Activated CD4-positive, alpha-beta T cell treated with anti-CD3 and anti-CD28 coated beads for 4 hours (primary cell): ENCODE data around the gene SMARCC1.
"Not testable (repeated sequence)": the region's sequence is repeated elsewhere in the genome, so short reads cannot be mapped to it uniquely, and the experiment has no call there.

ENCODE experiments used
- DNase-seq, 2 donors: peaks; one replicate each; pipeline ENCODE4 v3.0.0-alpha.2; 2020

Gene SMARCC1

DNA sequence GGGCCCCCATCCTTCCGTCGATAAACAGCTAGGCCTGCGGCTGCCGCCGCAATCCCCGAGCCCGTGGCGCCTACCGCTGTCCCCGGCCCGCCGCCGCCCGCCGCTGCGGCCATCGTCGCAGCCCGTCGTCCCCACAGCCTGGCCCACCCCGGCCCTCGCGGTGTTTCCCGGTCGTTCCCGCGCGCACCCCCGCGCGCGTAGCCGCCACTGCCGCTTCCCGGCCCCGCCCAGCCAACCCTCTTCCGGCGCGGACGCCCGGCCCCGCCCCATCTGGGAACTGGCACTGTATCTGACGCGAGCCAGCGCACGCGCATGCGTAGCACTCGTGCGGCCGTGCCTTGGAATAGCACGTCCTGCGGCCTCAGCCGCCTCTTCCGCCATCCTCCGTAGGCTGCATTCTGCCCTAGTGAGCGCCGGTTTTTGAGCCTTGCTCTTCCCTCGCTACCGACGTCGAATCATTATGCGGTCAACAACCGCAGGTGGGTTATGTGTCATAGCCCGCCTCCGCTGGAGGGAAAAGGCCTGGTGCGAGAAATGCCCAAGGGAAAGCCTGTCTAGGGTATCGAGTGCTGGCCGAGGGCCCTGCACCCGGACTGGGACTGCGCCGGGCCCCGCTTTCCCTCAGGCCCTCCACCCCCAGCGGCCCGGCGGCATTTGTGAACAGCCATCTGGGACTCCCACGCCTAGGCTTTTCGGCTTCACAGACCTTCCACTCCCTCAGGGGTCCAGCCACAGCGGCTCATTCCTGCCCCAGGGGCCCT, at the start of gene SMARCC1:
Gene SMARCC1 (minus strand): TSS at position 209 of the 761 bp plus-strand sequence. CDS start 96 bp downstream, at position 113.
- peak; percentile 95 for DNase-seq

DNA sequence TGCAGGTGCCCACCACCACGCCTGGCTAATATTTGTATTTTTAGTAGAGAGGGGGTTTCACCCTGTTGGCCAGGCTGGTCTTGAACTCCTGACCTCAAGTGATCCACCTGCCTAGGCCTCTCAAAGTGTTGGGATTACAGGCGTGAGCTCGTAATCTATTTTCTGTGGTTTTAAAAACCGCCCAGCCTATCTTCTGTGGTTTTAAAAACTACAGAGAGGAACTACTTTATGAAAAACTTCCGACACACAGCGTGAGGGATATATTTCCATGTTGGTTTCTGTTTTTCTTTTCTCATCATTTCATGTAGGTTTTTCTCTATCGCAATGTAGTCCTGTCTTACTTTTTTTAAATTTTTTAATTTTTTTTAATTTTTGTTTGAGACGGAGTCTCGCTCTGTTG, 47.8 kb upstream of the SMARCC1 start:
- not testable (repeated sequence) for DNase-seq

- no peak for DNase-seq
Measured at GRCh38 chr3:47825590-47825989, 43.9 kb upstream of the SMARCC1 start.

DNA sequence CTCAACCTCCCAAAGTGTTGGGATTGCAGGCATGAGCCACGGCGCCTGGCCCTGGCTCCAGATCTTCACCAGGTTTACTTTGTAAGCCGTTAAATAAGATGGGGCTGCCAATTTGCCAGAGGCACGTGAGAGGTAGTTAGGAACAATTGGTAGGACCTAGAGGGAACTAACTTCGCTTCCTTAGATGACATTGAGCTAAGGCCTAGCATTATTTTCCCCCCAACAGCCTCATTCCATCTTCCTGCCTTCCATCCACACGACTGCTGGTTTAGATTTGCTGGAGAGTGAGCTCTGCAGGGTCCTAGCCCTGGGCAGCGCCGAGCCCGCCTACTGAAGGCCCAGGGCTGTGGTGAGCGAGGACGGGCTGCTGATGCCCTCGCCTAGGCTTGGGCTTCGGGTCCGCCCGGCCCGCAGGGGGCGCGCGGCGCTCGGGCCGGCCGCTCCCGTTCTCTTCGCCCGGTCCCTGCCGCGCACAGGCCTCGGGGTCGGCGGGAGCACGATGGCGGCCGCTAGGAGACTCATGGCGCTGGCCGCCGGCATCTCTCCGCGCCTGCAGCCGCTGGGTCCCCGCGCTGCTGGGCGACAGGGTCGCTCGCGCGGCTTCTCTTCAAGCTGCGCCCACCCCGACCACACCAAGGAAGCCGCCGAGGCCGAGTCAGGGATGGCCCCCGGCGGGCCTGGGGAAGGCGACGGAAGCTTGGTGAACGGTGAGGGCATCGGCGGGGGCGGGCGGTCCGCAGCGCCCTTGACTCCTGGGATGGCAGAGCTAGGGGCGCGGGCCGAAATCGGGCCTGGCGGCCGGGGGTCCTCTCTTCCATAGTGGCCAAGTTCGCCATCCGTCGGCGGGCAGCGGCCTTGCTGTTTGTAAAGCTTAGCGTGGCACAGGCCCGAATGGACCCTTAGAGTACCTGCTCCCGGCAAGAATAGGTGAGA, 43.1 kb upstream of the SMARCC1 start:
- peak; percentile 68 to 73 for DNase-seq

- no peak for DNase-seq
Measured at GRCh38 chr3:47817609-47818008, 35.9 kb upstream of the SMARCC1 start.

DNA sequence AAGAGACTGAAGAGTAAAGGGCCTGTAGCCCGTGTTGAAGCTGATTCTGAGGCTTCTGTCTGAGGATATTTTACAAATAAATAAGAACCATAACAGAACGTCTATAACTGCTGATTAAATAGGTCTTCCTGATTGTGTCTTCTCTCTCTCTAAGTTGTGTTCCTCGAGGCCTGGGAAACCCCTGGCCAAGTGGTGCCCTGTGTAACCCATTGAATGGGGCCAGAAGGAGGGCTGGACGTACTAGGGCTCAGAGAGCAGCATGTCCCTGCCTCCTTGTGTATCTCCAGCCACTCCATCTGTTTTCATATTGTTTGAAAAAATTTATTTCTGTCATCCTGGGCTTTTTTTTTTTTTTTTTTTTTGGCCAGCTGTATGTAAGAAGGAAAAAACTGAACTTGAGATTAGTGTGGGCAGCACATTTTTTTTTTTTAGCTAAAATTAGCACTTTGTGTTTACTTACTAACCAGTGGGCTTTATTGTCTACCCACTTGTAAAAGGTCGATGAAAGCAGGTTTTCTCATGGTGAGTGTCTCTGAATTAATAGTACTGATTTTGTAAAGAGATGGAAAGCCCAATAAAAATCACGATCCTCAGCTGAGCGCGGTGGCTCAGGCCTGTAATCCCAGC, 32.0 kb upstream of the SMARCC1 start:
- DNase-seq: no peak

DNA sequence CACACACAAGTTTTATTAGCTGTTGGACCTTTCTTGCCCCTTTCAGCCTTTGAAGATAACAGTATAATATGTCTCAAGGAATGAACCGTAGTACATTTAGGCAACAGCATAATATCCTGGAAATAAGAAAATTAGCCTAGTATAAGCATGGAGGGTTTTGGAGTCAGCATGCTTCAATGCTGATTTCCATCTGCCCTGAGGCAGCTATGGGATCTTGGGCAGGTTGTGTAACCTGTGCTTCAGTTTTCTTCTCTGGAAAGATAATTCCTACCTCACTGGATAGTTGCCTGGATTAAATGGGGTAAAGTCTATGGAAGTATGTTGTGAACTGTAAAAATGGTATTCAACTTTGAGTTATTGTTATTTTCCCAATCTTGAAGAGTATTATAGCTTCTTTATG, 22.9 kb upstream of the SMARCC1 start:
- no peak for DNase-seq

- no peak for DNase-seq
Measured at GRCh38 chr3:47803480-47804025, 21.9 kb upstream of the SMARCC1 start.

GRCh38 chr3:47802734-47803479, 21.2 kb upstream of the SMARCC1 start, which contains the start of gene DHX30:
Gene DHX30, plus strand, starts transcription at chr3:47803138. Its CDS starts 7,546 bp downstream, at chr3:47810684.
- peak; percentile 81 to 83 for DNase-seq

DNA sequence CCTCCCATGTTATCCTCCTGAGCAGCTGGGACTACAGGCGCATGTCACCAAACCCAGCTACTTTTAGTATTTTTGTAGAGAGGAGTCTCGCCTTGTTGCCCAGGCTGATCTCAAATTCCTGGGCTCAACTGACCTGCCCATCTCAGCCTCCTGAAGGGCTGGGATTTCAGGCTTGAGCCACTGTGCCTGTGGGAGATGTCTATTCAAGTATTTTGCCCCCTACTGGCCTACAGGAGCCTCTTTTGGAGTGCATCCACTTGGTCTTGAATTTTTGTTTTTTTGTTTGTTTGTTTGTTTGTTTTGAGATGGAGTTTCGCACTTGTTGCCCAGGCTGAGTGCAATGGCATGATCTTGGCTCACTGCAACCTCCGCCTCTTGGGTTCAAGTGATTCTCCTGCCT, 18.0 kb upstream of the SMARCC1 start:
- DNase-seq: no peak

- DNase-seq: no peak
Measured at GRCh38 chr3:47794544-47794943, 12.9 kb upstream of the SMARCC1 start.

- no peak for DNase-seq
Measured at GRCh38 chr3:47792699-47793098, 11.0 kb upstream of the SMARCC1 start.

GRCh38 chr3:47791193-47791855, 9.6 kb upstream of the SMARCC1 start:
- DNase-seq: no peak

GRCh38 chr3:47783673-47784072, 2.0 kb upstream of the SMARCC1 start:
- no peak for DNase-seq

DNA sequence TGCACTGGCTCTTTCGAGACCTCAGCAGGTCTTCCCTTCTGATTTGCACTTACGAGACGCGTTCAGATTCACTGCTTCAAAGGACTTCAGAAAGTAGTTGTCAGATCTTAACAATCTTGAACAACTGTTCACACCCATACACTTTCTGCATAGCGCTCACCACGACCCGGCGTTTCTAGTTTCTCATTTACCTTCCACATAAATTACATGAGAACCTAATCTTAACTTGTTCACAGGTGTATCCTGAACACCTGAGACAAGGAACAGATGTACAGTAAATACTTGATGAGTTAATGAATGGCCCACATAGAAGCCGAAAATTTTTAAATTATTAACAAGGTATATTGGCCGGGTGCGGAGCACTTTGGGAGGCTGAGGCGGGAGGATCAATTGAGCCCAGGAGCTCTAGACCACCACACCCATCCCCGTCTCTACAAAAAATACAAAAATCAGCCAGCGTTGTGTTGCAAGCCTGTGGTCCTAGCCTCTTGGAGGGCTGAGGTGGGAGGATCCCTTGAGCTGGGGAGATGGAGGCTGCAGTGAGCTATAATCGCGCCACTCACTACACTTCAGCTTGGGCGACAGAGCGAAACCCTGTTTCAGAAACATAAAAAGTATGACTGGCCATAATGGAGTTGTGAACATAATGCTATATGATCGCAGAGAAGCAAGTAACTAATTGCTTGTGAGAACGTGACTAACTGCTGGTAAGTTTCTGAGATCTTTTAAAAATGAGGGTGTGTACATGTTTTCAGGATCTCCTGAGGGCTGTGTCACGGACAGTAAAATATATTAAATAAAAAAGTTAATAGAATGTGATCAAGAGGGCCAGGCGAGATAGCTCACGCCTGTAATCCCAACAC, 984 bp upstream of the SMARCC1 start:
- DNase-seq: no peak

DNA sequence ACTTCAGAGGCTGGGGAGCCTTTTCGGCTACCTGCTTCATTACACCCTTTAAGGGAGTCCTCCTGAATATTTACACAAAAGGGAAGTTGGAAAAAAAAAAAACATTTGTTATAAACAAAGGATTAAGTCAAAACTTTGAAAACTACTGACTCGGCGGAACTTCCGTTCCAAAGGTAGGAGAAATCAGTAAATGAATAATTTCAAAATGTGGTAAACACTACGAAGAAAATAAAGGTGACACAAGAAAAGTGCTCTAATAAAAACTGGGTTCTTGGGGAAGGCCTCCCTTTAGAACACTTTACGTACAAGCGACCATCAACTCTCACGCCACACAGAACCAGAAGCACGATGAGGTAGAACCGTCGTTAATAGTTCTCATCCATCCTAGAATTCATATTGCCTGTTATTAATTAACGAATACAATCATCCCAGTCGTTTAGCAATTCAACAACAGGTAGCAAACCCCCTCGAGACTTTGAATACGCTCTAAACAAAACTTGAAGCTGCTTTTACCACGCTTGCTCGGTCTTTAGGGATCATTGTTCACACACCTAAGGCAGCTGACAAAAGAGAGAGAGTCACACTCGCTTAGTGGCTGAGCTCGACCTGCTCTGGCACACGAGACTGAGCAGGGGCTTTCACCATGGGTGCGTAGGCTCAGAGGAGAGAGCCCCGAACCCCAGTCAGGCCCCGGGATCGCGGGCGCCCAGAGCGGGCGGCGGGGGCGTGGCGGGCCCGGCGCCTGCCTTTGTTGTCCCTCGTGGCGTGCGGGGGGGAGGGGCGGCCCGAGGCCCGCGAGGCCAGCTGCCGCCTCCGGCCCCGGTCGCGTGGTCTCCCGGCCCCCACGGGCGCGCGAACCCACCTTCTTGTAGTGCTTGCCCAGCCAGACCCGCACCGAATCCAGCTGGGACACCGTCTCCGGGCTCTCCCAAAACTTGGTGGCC, 680 bp downstream of the SMARCC1 start:
- peak; percentile 61 to 73 for DNase-seq

GRCh38 chr3:47778746-47779145, 2.9 kb downstream of the SMARCC1 start:
- DNase-seq: no peak

- DNase-seq: no peak
Measured at GRCh38 chr3:47772788-47773187, 8.9 kb downstream of the SMARCC1 start.

GRCh38 chr3:47772047-47772446, 9.6 kb downstream of the SMARCC1 start:
- DNase-seq: no peak
